Measurements from ENCODE around the gene RITA1.

The RITA1 gene

DNA sequence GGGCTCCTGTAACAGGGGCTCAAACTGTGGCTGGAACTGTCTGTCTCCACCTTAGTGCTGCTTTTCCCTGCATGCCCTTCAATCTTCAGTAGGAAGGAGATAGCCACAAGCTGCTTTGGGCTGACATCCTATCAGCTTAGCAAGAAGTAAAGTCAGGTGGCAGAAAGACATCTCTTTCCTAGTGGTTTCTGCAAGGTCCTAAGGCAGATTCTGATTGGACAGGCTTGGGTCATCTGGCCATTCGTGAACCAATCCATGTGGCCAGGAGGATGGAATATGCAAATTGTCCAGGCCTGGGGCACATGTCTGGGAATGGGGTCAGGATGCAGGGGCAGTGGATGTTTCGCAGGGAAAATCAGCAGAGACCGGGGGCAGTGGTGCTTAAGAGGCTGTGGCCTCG is 5.2 kb downstream of the RITA1 start:
- DNase-seq (ENCODE audit: low read depth in 1 of 2, low spot score in 1 of 2): peak in 1 of 2 experiments; percentile 82
- TF ChIP-seq JUND (IDR thresholded peaks at IDR 0.05; ENCODE audit: low read depth): no peak
- in situ Hi-C loops (cut with HindIII; ENCODE audit: low pct_unique_long_range_greater_than_20kb, low sequenced_read_pairs): no loop called here

DNA sequence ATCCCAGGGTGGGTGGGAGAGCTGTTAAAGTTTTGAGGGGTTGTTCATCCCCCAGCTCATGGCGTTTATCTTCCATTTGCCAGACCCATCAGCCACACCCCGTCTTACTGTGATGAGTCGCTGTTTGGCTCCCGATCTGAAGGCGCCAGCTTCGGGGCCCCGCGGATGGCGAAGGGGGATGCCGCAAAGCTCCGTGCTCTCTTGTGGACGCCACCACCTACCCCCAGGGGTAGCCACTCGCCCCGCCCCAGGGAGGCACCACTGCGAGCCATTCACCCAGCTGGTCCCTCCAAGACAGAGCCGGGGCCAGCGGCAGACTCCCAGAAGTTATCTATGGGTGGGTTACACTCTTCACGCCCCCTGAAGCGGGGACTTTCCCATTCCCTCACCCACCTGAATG is 5.7 kb downstream of the RITA1 start:
- no peak for TF ChIP-seq JUND (IDR thresholded peaks at IDR 0.05; ENCODE audit: low read depth)
- no peak for DNase-seq (ENCODE audit: low read depth in 1 of 2, low spot score in 1 of 2)
- in situ Hi-C loops (cut with HindIII; ENCODE audit: low pct_unique_long_range_greater_than_20kb, low sequenced_read_pairs): no loop called here

DNA sequence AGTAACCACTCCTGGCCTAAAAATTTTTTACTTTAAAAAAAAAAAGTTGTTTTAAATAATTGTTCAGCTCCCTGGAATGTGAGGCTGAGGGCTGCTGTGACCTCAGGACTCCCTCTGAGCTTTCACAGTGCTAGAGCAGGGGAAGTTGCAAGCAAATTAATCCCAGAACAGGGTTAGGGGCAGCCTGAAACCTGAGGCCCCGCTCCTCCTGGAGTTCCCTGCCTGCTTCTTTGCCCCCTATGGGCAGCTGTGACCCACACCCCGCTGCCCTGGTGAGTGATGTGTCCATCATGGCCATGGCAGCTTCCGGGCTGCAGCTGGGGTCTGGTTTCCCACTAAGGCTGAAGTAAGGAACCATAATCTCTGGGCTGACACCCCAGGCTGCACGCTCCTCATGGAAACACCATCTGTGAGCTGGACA is 9.5 kb downstream of the RITA1 start:
- DNase-seq (ENCODE audit: low read depth in 1 of 2, low spot score in 1 of 2): no peak
- in situ Hi-C loops (cut with HindIII; ENCODE audit: low pct_unique_long_range_greater_than_20kb, low sequenced_read_pairs): no loop called here
- TF ChIP-seq JUND (IDR thresholded peaks at IDR 0.05; ENCODE audit: low read depth): no peak

DNA sequence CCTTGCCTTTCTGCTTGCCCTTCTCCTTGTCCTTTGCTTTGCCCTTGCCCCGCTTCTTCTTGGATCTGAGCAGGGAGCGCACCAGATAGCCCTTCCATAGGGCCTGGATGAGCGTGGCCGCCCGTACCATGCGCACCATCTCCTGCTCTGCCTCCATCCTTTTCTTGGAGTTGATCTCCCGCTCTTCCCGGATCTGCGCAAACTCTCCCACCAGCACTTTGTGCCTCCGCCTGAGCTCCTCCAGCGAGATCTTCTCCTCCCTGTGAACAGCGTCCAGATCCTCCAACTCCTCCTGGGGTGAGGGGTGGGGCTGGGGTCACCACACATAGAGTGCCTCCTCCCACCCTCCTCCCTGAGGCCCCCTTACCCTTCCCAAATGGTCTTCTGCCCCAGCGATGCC is 10.1 kb downstream of the RITA1 start:
- in situ Hi-C loops (cut with HindIII; ENCODE audit: low pct_unique_long_range_greater_than_20kb, low sequenced_read_pairs): no loop called here
- TF ChIP-seq JUND (IDR thresholded peaks at IDR 0.05; ENCODE audit: low read depth): no peak
- no peak for DNase-seq (ENCODE audit: low read depth in 1 of 2, low spot score in 1 of 2)

DNA sequence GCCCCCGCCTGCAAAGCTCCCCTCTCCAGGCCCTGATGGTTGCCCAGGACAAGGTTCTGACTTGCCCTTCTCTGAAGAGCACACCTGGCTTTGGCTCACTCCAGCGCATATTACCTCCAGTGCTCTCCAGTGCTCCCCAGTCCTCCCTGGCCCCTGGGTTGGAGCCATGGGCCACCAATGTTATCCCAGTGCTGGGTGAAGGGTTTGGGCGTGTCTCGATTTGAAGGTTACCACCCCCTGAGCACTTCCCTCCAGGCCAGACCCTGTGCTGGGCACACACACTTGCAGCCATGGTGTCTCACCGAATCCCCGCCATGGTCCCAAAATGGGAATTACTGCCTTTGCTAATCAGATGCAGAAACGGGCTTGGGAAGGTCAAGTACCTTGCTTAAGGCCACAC is 11.1 kb downstream of the RITA1 start:
- no peak for DNase-seq (ENCODE audit: low read depth in 1 of 2, low spot score in 1 of 2)
- no peak for TF ChIP-seq JUND (IDR thresholded peaks at IDR 0.05; ENCODE audit: low read depth)
- in situ Hi-C loops (cut with HindIII; ENCODE audit: low pct_unique_long_range_greater_than_20kb, low sequenced_read_pairs): no loop called here

DNA sequence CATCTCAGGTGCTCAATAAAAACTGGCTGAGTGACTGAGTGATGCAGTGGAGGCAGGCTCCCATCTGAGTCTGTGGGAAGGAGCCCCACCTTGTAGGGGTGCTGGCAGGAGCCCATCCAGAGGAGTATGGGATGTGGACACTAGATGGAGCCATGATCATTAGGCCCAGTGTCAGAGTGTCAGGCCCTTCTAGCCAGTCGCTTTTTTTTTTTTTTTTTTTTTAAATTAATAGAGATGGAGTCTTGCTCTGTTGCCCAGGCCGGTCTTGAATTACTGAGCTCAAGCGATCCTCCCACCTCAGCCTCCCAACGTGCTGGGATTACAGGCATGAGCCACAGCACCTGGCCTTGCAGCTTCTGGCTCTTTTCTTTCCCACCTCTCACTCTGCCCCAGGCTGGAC is 11.5 kb downstream of the RITA1 start:
- DNase-seq (ENCODE audit: low read depth in 1 of 2, low spot score in 1 of 2): peak; percentile 86 to 91
- TF ChIP-seq JUND (IDR thresholded peaks at IDR 0.05; ENCODE audit: low read depth): no peak

DNA sequence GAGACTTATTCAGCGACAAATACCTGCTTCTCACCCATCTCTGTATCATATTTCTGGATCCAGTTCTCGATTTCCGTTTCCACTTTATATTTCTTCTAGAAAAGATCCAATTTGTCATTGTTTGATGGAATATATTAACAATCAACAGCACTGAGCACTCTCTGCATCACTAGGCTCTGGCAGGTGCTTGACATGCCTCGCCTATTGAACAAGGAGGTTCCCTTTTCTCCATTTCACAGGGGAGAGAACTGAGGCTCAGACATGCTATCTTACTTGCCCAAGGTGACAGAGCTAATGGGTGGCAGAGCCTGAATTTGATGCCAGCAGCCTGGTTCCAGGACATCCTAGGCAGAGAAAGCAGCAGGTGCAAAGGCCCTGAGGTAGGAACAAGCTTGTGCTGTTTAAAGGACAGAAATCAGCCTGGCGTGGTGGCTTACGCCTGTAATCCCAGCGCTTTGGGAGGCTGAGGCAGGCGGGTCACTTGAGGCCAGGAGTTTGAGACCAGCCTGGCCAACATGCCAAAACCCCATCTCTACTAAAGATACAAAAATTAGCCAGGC is 12.1 kb downstream of the RITA1 start:
- DNase-seq (ENCODE audit: low read depth in 1 of 2, low spot score in 1 of 2): no peak
- TF ChIP-seq JUND (IDR thresholded peaks at IDR 0.05; ENCODE audit: low read depth): no peak
- in situ Hi-C loops (cut with HindIII; ENCODE audit: low pct_unique_long_range_greater_than_20kb, low sequenced_read_pairs): no loop called here

More for the DNA sequence above, 11.5 kb downstream of the RITA1 start:
- in situ Hi-C loops (cut with HindIII; ENCODE audit: low pct_unique_long_range_greater_than_20kb, low sequenced_read_pairs): no loop called here

DNA sequence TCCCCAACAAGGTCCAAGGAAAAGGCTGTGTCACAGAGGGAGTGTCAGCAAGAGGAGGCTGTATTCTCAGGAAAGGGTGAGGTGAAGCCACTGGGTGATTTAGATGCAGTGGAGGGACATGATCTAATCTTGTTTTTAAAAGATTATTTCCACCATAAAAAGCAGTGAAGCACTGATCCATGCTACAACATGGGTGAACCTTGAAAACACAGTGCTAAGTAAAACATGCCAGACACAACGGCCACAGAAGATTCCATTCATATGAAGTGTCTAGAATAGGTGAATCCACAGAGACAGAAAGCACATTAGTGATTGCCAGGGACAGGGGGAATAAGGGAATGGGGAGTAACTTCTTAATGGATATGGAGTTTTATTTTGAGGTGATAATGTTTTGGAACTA is 12.8 kb downstream of the RITA1 start:
- DNase-seq (ENCODE audit: low read depth in 1 of 2, low spot score in 1 of 2): no peak
- no peak for TF ChIP-seq JUND (IDR thresholded peaks at IDR 0.05; ENCODE audit: low read depth)
- in situ Hi-C loops (cut with HindIII; ENCODE audit: low pct_unique_long_range_greater_than_20kb, low sequenced_read_pairs): no loop called here

DNA sequence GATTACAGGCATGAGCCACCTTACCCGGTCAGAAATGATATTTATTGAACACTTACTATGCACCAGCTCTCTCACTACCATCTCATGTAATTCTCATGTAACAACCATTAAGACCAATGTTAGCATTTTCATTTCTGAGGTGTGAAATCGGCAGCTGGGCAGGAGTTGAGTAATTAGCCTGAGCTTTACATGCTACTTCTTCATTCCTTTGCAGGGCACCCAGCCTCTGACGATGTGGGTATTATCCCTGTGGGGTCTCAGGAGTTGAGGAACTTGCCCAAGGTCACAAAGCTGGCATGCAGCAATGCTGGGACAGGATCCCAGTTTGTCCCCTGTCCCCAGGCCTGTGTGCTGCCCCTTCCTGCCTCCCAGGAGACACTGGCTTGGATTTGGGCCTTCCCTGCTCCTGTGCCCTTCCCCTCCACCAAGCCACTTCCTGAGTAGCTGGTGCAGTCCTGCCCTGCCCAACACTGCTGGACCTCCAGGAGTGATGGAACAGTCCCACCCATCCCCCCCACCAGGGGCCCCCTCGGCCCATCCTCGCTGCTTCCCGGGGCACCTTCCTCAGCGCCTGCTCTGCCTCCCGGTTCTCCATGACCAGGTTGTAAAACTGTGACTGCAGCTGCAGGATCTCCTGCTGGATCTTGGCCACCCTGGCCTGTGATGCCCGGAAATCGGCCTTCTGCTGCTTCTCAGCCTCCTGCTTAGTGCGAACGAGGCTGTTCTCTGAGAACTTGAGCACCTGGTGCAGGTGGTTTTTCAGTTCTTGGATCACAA is 14.7 kb downstream of the RITA1 start:
- in situ Hi-C loops (cut with HindIII; ENCODE audit: low pct_unique_long_range_greater_than_20kb, low sequenced_read_pairs): no loop called here
- no peak for TF ChIP-seq JUND (IDR thresholded peaks at IDR 0.05; ENCODE audit: low read depth)
- no peak for DNase-seq (ENCODE audit: low read depth in 1 of 2, low spot score in 1 of 2)

DNA sequence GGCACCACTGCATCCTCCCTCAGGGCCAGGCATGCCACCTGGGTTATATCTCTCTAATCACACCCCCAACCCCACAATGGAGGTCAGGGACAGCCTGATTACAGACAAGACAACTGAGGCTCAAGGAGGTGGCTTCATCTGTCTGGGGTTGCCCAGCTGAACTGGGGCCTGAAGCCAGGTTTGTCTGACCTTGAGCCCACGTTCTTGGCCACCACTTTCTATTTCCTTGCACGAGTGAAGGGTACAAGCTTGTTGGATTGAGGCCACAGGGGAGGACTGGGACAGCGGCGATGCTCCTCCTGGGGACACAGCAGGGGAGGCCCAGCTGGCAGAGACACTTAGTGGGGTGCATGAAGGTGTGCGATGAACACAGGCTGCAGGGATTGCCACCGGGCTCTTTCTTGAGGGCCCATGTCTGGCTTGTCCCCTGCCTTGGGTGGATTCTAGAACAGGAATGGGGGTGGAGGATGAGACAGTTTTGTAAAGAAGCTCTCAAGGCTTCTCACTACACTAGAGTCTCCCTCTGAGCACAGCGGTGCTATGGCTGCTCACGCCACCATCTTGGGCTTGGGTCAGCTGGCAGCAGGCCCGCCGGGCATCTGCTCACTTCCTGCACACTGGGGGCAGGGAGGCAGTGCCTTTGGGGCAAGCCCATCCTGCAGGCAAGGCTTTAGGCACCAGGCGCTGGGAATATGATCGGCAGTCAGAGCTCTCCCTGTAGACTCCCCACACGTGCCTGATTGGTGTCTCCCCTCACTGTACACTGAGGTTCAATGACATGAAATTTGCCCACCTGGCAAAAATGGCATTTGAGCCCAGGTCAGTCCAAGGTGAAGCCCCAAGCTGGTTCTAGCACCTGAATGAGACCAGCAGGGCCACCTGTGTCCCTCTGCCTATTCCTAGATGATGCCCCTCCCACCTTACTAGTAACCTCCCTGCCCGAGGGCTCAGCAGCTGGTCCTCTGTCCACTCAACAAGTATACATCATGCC is 16.0 kb downstream of the RITA1 start:
- no peak for DNase-seq (ENCODE audit: low read depth in 1 of 2, low spot score in 1 of 2)
- in situ Hi-C loops (cut with HindIII; ENCODE audit: low pct_unique_long_range_greater_than_20kb, low sequenced_read_pairs): no loop called here
- no peak for TF ChIP-seq JUND (IDR thresholded peaks at IDR 0.05; ENCODE audit: low read depth)

DNA sequence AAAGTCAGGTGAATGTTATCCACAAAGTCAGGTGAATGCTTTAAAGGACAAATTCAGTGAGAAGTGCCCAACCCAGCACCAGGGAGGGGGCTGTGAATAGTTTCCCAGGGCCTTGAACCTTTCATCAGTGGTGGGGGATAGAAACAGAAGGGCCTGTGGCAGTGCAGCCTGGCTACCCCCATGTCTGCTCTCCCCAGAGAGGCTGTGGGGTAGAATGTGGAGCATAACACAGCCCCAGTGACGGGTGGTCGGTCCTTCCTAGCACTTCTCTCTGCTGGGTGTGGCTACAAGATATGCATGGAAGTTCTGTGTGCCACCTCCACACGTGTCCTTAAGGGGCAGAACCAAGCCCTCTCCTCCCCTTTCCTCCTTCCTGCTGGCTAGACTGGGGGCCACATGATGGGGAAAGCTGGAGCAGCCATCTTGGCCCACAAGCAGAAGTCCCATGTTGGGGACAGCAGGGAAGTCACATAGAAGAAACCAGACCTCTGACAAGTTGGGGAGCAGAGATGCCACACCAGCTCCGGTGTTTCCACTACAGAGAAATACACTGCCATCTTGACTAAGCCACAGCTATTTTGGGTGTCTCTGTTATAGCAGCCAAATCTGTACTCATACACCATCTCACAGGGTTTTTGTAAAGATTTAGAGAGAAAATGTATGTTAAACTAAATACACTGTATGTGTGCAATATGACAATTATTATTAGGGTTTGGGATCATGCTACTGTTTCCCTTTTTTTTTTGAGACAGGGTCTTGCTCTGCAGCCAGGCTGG is 17.0 kb downstream of the RITA1 start:
- no peak for DNase-seq (ENCODE audit: low read depth in 1 of 2, low spot score in 1 of 2)
- TF ChIP-seq JUND (IDR thresholded peaks at IDR 0.05; ENCODE audit: low read depth): no peak
- in situ Hi-C loops (cut with HindIII; ENCODE audit: low pct_unique_long_range_greater_than_20kb, low sequenced_read_pairs): no loop called here

All from T47D (cell line).